Stimulated activated CD4-positive, alpha-beta T cell treated with anti-CD3 and anti-CD28 coated beads, Interleukin-12 subunit alpha, Interleukin-12 subunit beta, amount 100 ng/mL, for 4 hours (primary cell): ENCODE measurements around the gene COBL.

Experiments used
- DNase-seq: peaks from one replicate; pipeline ENCODE4 v3.0.0-alpha.2; 2020

COBL gene

DNA sequence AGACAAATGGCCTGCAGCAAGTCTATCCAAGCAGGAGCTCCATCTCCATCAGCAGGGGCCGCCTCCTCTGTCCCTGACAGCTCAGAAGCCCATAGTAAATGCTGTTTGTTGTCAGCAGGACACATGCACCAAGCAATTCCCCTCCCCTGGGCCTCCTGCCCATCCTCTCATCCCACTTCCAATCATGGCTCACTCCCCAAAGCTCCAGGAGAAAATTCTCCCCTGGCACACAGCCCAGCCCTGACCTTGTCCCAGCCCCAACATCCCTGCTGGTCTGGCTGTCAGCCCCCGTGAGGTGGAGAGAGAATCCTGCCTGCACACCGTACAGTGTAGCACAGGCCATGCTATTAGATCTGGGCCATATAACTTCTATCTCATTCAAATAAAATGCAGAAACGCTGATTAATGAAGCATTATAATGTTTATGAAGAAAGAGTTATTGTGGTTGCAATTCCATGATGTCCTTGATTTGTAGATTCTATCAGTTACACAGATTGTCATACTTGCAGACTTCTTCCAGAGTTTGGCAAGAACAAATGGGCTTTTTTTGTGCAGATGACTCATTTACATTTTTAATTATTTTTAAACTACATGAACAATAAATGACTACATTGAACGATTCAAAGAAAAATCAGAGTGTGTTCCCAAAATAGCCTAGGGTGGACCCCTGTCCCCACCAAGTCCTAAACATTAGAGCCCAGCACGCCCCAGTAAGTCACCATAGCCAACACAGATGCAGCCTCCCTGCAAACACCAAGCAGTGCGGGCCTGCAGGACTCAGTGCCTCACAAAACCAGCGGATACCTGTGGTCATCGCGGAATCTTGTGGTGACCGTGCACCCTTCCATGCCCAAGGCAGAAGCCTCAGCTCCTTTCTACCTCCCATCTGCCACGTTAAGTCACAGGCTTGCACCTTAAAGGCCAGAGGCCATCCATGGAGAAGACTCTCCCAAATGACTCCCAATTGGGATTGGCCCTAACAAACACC lies 70.1 kb downstream of the COBL start:
- DNase-seq, result no peak

- no peak for DNase-seq
Measured at GRCh38 chr7:51244885-51245284, 71.7 kb downstream of the COBL start.

GRCh38 chr7:51244053-51244452 lies 72.6 kb downstream of the COBL start:
- no peak for DNase-seq

GRCh38 chr7:51243631-51244030 lies 73.0 kb downstream of the COBL start:
- DNase-seq, result no peak

- no peak for DNase-seq
Measured at GRCh38 chr7:51242881-51243518, 73.6 kb downstream of the COBL start.

GRCh38 chr7:51242007-51242691 lies 74.5 kb downstream of the COBL start:
- no peak for DNase-seq

- DNase-seq, result no peak
Measured at GRCh38 chr7:51240868-51241267, 75.7 kb downstream of the COBL start.

DNA sequence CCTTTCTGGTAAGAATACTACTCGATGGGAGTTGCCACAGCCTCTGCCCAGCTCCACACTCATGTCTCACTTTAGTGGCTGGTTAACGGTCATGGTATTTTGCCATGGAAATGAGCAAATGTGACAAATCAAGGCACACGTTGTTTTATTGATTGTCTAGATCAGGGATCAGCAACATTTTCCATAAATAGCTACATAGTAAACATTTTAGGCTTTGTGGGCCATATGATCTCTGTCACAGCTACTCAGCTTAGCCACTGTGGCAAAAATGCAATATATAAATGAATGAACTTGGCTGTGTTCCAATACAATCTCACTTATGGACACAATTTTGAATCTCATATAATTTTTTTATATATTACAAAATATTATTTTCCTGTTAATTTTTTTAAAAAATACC lies 76.9 kb downstream of the COBL start:
- DNase-seq, result no peak

- DNase-seq, result no peak
Measured at GRCh38 chr7:51238981-51239495, 77.6 kb downstream of the COBL start.

- no peak for DNase-seq
Measured at GRCh38 chr7:51237446-51238133, 79.0 kb downstream of the COBL start.

- DNase-seq, result no peak
Measured at GRCh38 chr7:51236470-51237132, 80.0 kb downstream of the COBL start.

GRCh38 chr7:51235593-51236313 lies 80.9 kb downstream of the COBL start:
- no peak for DNase-seq

- no peak for DNase-seq
Measured at GRCh38 chr7:51234609-51235308, 81.8 kb downstream of the COBL start.

DNA sequence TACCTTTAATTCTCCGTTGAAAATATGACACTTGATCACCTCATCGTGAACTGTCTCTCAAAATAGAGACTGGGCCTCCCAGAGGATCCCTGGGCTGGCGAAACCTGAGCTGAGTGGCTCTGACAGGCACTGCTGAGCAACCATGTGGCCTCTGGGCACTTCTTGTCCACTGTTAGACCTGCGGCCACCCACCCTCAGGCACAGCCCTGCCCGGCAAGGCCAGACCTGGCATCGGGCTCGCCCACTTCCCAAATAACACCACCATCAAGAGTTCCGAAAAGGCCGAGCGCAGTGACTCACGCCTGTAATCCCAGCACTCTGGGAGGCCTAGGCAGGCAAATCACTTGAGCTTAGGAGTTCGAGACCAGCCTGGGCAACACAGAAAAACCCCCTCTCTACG lies 82.5 kb downstream of the COBL start:
- DNase-seq, result no peak

DNA sequence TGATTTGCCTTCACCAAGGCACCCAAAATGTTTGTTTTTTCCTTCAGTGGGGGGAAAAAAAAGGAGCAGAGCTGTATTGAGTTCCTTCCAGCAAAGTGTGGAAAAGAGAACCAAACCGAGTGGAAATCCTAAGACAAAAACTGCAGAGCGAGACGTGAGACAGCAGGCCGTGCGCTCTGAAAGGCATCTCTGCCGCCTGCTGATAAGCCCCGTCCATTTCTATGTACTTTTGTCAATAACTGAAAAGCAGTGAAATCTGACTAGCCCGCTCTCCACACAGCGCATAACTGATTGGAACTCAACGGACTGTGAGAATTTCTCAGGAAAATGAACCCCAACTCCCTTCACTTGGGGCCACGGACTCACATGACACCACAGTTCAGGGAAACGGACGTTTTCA lies 83.2 kb downstream of the COBL start:
- no peak for DNase-seq

- DNase-seq, result no peak
Measured at GRCh38 chr7:51230723-51231122, 85.9 kb downstream of the COBL start.

GRCh38 chr7:51230324-51230625 lies 86.3 kb downstream of the COBL start:
- no peak for DNase-seq

DNA sequence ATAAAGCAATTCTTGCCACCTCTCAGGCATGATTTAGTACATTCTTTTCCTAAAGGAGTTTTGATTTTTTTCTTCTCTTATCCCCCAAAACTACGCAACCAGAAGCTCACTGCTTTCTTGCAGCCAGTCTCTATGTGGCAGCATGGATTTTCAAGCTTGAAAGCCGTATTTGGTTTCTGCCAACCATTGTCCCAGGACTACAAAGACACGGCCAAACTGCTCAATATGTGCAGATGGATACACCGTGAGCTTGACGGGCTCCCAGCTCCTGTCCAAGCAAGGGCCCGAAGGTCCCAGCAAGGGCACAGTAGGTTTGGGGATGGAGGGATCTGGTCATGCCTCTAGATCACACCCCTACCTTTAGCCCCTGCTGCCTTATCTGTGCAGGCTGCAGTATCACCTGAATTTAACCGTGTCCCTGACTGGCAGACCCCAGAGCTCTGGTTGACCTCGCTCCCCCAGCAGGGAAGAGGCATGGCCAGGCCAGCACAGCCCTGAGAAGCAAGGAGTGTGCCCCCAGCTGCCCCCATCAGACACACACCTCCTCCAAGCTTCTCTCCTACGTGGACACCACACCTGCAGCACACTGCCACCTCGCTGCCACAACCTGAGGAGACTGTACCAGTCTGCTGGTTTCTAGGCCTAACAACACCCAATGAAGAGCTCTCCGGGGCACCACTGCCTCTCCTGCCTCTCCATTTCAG lies 86.8 kb downstream of the COBL start:
- DNase-seq, result no peak

DNA sequence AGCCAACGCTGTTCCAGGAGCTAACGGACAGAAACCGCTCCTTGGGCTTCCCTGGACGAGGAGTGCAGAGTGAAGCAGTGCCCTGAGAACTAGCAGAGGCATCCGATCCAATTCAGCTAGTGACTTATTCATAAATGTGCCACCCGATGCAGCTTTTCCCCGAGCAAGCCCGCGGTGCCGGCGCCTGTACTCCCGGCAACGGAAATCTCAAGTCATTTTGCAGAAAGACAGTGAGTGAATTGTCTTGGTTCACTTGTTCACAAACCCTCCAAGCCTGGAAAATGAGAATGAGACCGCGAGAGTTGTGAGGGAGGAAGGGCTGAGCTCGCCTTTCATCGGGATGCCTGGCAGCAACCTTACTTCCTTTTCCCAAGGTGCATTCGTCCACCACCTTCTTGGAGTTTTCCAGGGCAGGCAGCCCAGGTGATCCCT lies 87.5 kb downstream of the COBL start:
- no peak for DNase-seq

- DNase-seq, result no peak
Measured at GRCh38 chr7:51228386-51228958, 88.1 kb downstream of the COBL start.
